ENCODE measurements around the gene CECR2. TPM values are rescaled to one million over a fixed set of nuclear protein-coding genes. Genes with fewer than 3 reads are reported as not detected.

Gene CECR2
- total and polyA plus RNA-seq, 2 of the 8 experiments (the other 6 are each of a cell fraction or from before 2014, with no cell fraction given): 18.3 to 123 TPM

GRCh38 chr22:17435375-17435774 lies 66.1 kb downstream of the CECR2 start (continued):
- no peak for TF ChIP-seq ZNF274 (IDR thresholded peaks at IDR 0.05; ENCODE audit: borderline replicate concordance, extremely low read depth, low read length)
- no peak for TF ChIP-seq TEAD4 (IDR thresholded peaks at IDR 0.05; ENCODE audit: low read depth, low read length)
- TF ChIP-seq BRCA1 (IDR thresholded peaks at IDR 0.05; ENCODE audit: low read depth, low read length): no peak
- TF ChIP-seq FOSL1 (IDR thresholded peaks at IDR 0.05; ENCODE audit: insufficient read depth, low read depth, low read length): no peak
